Gastrocnemius medialis (tissue), 4 donors: Measurements from ENCODE around the gene PLBD2.

Source experiments
- CTCF ChIP-seq, 5 experiments: fragments of 450-650 bp in 3 of 5; fragments of 200-600 bp in 2 of 5; sonication (generic) in 2 of 5; IDR thresholded peaks in 4 of 5; conservative IDR thresholded peaks in 1 of 5; 1 replicate in 4 of 5; 2 replicates in 1 of 5; pipeline ENCODE4 v1.5.1; 2016 to 2019; ENCODE audit warnings: antibody characterized with exemption in 5 of 5, mild to moderate bottlenecking in 3 of 5, moderate library complexity in 3 of 5
- POLR2A ChIP-seq, 2 donors: fragments of 450-650 bp; IDR thresholded peaks; one replicate each; pipeline ENCODE4 v1.6.1; 2017; ENCODE audit warnings: antibody characterized with exemption in 2 of 2, mild to moderate bottlenecking in 2 of 2, moderate library complexity in 2 of 2

GRCh38 chr12:113439606-113440030 lies 81.2 kb downstream of the PLBD2 start:
- TF ChIP-seq POLR2A (IDR thresholded peaks at IDR 0.05) (no peak), CTCF (IDR thresholded peaks at IDR 0.05 in 4 of 5, conservative IDR thresholded peaks at IDR 0.05 in 1 of 5) (peak in 3 of 5 experiments; percentile 18 to 43 (median 24))
